Astrocyte of the spinal cord (primary cell): Measurements from ENCODE around the gene C16orf95.
A peak's percentile ranks its signal among the peaks of the same experiment; 100 is the strongest.

Experiments used
- DNase-seq: peaks from one replicate; pipeline ENCODE4 v3.0.0; 2011; ENCODE audit warnings: low read depth, low spot score
- H3K4me3 ChIP-seq: 2 replicates; pipeline ENCODE4 v1.5.1; 2011; ENCODE audit warnings: low read depth, mild to moderate bottlenecking, low read length, moderate library complexity
- CTCF ChIP-seq: IDR thresholded peaks from 2 replicates; pipeline ENCODE4 v1.5.1; 2012; ENCODE audit warnings: low read depth, mild to moderate bottlenecking, low read length, inconsistent platforms
- in situ Hi-C: cut with HindIII; loops from 2 replicates; pipeline ENCODE4 v1.10.0; 2017; ENCODE audit warnings: low sequenced_read_pairs

Gene C16orf95

GRCh38 chr16:87291944-87292343 is 25.2 kb downstream of the C16orf95 start:
- DNase-seq: no peak
- no peak overlapping the region for H3K4me3 ChIP-seq
- in situ Hi-C loops: no loop called here
- no peak for TF ChIP-seq CTCF

DNA sequence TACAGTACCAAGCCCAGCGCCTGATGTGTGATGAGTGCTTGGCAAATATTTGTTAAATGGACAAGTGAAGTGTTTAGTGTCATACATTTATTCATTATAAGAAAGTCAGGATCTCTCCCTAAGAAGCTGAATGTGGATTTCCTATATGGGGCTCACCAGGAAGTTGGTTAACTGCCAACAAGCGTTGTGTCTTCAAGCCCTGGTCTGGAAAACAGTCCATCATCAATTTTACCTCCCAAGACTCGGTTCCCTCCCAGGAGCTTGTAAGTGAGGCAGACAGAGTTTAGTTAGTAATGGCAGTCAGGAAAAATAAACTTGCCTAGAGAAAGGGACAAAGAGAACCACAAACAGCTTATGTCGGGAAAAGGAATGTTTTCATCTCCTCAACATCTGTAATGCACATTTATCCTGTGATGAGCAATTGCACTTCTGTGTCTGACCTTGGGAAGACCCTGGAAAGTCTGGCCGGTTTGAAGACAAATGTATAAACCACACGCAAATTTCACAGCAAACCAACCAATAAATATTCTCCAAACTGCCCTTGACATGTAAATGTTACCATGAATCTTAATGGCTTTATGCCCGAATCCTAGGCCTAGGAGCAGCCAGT is 28.3 kb downstream of the C16orf95 start:
- no peak overlapping the region for H3K4me3 ChIP-seq
- in situ Hi-C loops: no loop called here
- peak; percentile 76 for DNase-seq
- no peak for TF ChIP-seq CTCF

GRCh38 chr16:87286839-87287626 is 30.2 kb downstream of the C16orf95 start:
- H3K4me3 ChIP-seq: no peak overlapping the region
- no peak for TF ChIP-seq CTCF
- DNase-seq: no peak
- in situ Hi-C loops: no loop called here

DNA sequence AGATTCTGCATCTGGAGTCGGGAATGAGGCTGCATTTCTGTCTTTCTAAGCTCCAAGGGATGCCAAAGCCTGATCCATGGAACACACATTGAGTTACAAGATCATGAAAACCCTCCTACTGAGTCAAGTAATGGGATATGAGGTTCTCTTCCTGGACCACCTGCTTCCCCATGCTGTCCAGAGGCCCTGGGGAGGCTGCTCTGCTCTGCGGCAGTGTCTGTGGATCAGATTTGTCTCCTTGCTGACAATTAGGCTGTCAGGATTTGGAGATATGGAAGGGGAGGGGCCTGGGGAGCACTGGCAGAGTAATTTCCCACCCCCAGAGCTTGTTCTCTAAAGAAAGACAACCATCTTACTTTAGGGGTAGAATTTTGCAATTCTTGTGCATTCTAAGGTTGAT is 33.0 kb downstream of the C16orf95 start:
- DNase-seq: no peak
- H3K4me3 ChIP-seq: no peak overlapping the region
- in situ Hi-C loops: no loop called here
- no peak for TF ChIP-seq CTCF

- no peak overlapping the region for H3K4me3 ChIP-seq
- no peak for DNase-seq
- in situ Hi-C loops: no loop called here
- no peak for TF ChIP-seq CTCF
Observed at GRCh38 chr16:87279094-87279658, 38.0 kb downstream of the C16orf95 start.

- DNase-seq: peak; percentile 84
- no peak overlapping the region for H3K4me3 ChIP-seq
- TF ChIP-seq CTCF: peak; percentile 93
- in situ Hi-C loops: no loop called here
Observed at GRCh38 chr16:87278191-87279093, 38.8 kb downstream of the C16orf95 start.
